GM19193 (cell line): ENCODE results near the gene MEF2D.

Experiments used
- POLR2A ChIP-seq: IDR thresholded peaks from 4 replicates; pipeline ENCODE4 v1.6.1; 2011; ENCODE audit not compliant: insufficient read depth, insufficient read length; ENCODE audit errors: extremely low read depth

The MEF2D gene

GRCh38 chr1:156500543-156500792 lies at the start of gene MEF2D:
MEF2D (minus strand) TSS chr1:156500775; CDS start chr1:156483292, 17,483 bp downstream.
- TF ChIP-seq POLR2A, result no peak

- no peak for TF ChIP-seq POLR2A
These were observed 49.8 kb upstream of the MEF2D start for GRCh38 chr1:156550346-156550745.

- no peak for TF ChIP-seq POLR2A
These were observed 49.3 kb upstream of the MEF2D start for GRCh38 chr1:156549831-156550230.

- no peak for TF ChIP-seq POLR2A
These were observed 48.8 kb upstream of the MEF2D start for GRCh38 chr1:156549390-156549789.

GRCh38 chr1:156547982-156548381 lies 47.4 kb upstream of the MEF2D start:
- no peak for TF ChIP-seq POLR2A

- no peak for TF ChIP-seq POLR2A
These were observed 46.9 kb upstream of the MEF2D start for GRCh38 chr1:156547434-156547833.

GRCh38 chr1:156546267-156546666 lies 45.7 kb upstream of the MEF2D start:
- no peak for TF ChIP-seq POLR2A

- TF ChIP-seq POLR2A, result no peak
These were observed 44.1 kb upstream of the MEF2D start for GRCh38 chr1:156544592-156545102.

- no peak for TF ChIP-seq POLR2A
These were observed 42.5 kb upstream of the MEF2D start for GRCh38 chr1:156543066-156543465.

GRCh38 chr1:156540955-156541354 lies 40.4 kb upstream of the MEF2D start:
- TF ChIP-seq POLR2A, result no peak

- TF ChIP-seq POLR2A, result no peak
These were observed 39.3 kb upstream of the MEF2D start for GRCh38 chr1:156539818-156540355.

- no peak for TF ChIP-seq POLR2A
These were observed 38.3 kb upstream of the MEF2D start for GRCh38 chr1:156538711-156539440.

- TF ChIP-seq POLR2A, result no peak
These were observed 36.5 kb upstream of the MEF2D start for GRCh38 chr1:156537027-156537426.

GRCh38 chr1:156534424-156535060 lies 34.0 kb upstream of the MEF2D start:
- TF ChIP-seq POLR2A, result no peak

GRCh38 chr1:156533568-156534220 lies 33.1 kb upstream of the MEF2D start:
- TF ChIP-seq POLR2A, result no peak

GRCh38 chr1:156532374-156532773 lies 31.8 kb upstream of the MEF2D start:
- no peak for TF ChIP-seq POLR2A
